Prostate gland (tissue), 2 donors: Measurements from ENCODE around the gene POFUT1.

Source experiments
- POLR2AphosphoS5 ChIP-seq: sonication (generic); formaldehyde crosslinking; IDR thresholded peaks from one replicate; pipeline ENCODE4 v1.6.1; 2017; ENCODE audit warnings: antibody characterized with exemption
- TF ChIP-seq, protein P1 (sequence below), 4 experiments: fragments of 200-600 bp in 2 of 4; fragments of 450-650 bp in 2 of 4; sonication (generic) in 2 of 4; IDR thresholded peaks; 1 replicate in 3 of 4; 2 replicates in 1 of 4; pipeline ENCODE4 v1.5.1; 2016 to 2019; ENCODE audit warnings: antibody characterized with exemption in 4 of 4, mild to moderate bottlenecking in 2 of 4, moderate library complexity in 2 of 4

DNA sequence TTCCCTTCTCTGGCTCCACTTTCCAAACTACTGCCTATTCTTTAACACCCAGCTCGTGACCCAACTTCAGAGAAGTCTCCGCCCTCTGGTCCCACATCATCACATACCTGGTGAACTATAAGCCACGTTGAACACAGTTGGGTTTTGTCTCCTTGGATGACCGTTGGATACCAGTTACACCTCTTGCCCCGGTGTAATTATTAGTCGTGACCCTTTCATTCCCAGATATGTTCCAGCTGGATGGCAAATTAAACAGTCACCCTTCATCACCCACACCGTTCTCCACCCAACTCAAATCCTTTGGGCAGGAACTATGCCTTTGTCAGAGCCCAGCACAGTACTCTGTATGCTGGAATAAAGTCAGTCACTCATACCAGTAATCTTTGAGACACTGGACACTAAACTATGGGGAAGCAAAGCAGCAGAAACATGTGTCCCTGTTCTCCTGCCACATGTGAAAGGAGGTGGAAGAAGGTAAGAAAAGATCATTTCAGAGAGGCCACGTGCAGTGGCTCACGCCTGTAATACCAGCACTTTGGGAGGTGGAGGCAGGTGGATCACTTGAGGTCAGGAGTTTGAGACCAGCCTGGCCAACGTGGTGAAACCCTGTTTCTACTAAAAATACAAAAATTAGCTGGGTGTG is 22.6 kb upstream of the POFUT1 start:
- TF ChIP-seq, protein P1, sequence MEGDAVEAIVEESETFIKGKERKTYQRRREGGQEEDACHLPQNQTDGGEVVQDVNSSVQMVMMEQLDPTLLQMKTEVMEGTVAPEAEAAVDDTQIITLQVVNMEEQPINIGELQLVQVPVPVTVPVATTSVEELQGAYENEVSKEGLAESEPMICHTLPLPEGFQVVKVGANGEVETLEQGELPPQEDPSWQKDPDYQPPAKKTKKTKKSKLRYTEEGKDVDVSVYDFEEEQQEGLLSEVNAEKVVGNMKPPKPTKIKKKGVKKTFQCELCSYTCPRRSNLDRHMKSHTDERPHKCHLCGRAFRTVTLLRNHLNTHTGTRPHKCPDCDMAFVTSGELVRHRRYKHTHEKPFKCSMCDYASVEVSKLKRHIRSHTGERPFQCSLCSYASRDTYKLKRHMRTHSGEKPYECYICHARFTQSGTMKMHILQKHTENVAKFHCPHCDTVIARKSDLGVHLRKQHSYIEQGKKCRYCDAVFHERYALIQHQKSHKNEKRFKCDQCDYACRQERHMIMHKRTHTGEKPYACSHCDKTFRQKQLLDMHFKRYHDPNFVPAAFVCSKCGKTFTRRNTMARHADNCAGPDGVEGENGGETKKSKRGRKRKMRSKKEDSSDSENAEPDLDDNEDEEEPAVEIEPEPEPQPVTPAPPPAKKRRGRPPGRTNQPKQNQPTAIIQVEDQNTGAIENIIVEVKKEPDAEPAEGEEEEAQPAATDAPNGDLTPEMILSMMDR (IDR thresholded peaks at IDR 0.05): no peak
- no peak for TF ChIP-seq POLR2AphosphoS5
